ENCODE measurements around the gene XKR8. TPM values are rescaled to one million over a fixed set of nuclear protein-coding genes. Genes with fewer than 3 reads are reported as not detected.
A peak's percentile ranks its signal among the peaks of the same experiment; 100 is the strongest.

The XKR8 gene
- total RNA-seq, 1 donor from 2014 or later: 7.8 TPM

- Mint-ChIP-seq H3K9me3 (ENCODE audit: low read depth) (no peaks in the 10 kb centered on the region), H3K27me3 (ENCODE audit: low read depth) (no peaks in the 10 kb centered on the region), H3K4me1 (ENCODE audit: low read depth) (peaks cover 27% of the 10 kb centered on the region), H3K4me3 (ENCODE audit: unreplicated experiment) (no peak overlapping the region), H3K27ac (ENCODE audit: unreplicated experiment) (no peak overlapping the region), H3K36me3 (ENCODE audit: low read depth) (peaks cover 18% of the 10 kb centered on the region)
- DNase-seq (ENCODE audit: low spot score): no peak
- TF ChIP-seq CTCF (IDR thresholded peaks at IDR 0.05): no peak
Observed at GRCh38 chr1:27967106-27967883, 7.5 kb downstream of the XKR8 start.

GRCh38 chr1:27967884-27968466 is 8.2 kb downstream of the XKR8 start:
- no peak for DNase-seq (ENCODE audit: low spot score)
- Mint-ChIP-seq H3K4me1 (ENCODE audit: low read depth) (peaks cover 30% of the 10 kb centered on the region), H3K9me3 (ENCODE audit: low read depth) (no peaks in the 10 kb centered on the region), H3K36me3 (ENCODE audit: low read depth) (peaks cover 18% of the 10 kb centered on the region), H3K4me3 (ENCODE audit: unreplicated experiment) (no peak overlapping the region), H3K27me3 (ENCODE audit: low read depth) (no peaks in the 10 kb centered on the region), H3K27ac (ENCODE audit: unreplicated experiment) (peak overlapping the region; percentile 55)
- no peak for TF ChIP-seq CTCF (IDR thresholded peaks at IDR 0.05)

- no peak for DNase-seq (ENCODE audit: low spot score)
- TF ChIP-seq CTCF (IDR thresholded peaks at IDR 0.05): no peak
- Mint-ChIP-seq H3K9me3 (ENCODE audit: low read depth) (no peaks in the 10 kb centered on the region), H3K4me3 (ENCODE audit: unreplicated experiment) (no peak overlapping the region), H3K4me1 (ENCODE audit: low read depth) (peaks cover 30% of the 10 kb centered on the region), H3K27ac (ENCODE audit: unreplicated experiment) (peak overlapping the region; percentile 55), H3K27me3 (ENCODE audit: low read depth) (no peaks in the 10 kb centered on the region), H3K36me3 (ENCODE audit: low read depth) (peaks cover 22% of the 10 kb centered on the region)
Observed at GRCh38 chr1:27968692-27969091, 8.9 kb downstream of the XKR8 start.

- H3K27ac Mint-ChIP-seq (ENCODE audit: unreplicated experiment): peak overlapping the region; percentile 63
- TF ChIP-seq CTCF (IDR thresholded peaks at IDR 0.05): no peak
- no peak for DNase-seq (ENCODE audit: low spot score)
- H3K27me3 Mint-ChIP-seq (ENCODE audit: low read depth): no peaks in the 10 kb centered on the region
- H3K36me3 Mint-ChIP-seq (ENCODE audit: low read depth): peaks cover 19% of the 10 kb centered on the region
- H3K4me1 Mint-ChIP-seq (ENCODE audit: low read depth): peaks cover 30% of the 10 kb centered on the region
- no peak overlapping the region for H3K4me3 Mint-ChIP-seq (ENCODE audit: unreplicated experiment)
- no peaks in the 10 kb centered on the region for H3K9me3 Mint-ChIP-seq (ENCODE audit: low read depth)
Observed at GRCh38 chr1:27970401-27970800, 10.6 kb downstream of the XKR8 start.

GRCh38 chr1:27971674-27972073 is 11.9 kb downstream of the XKR8 start:
- no peak for DNase-seq (ENCODE audit: low spot score)
- no peak overlapping the region for H3K4me3 Mint-ChIP-seq (ENCODE audit: unreplicated experiment)
- no peaks in the 10 kb centered on the region for H3K9me3 Mint-ChIP-seq (ENCODE audit: low read depth)
- H3K27ac Mint-ChIP-seq (ENCODE audit: unreplicated experiment): no peak overlapping the region
- peaks cover 30% of the 10 kb centered on the region for H3K4me1 Mint-ChIP-seq (ENCODE audit: low read depth)
- no peak for TF ChIP-seq CTCF (IDR thresholded peaks at IDR 0.05)
- H3K36me3 Mint-ChIP-seq (ENCODE audit: low read depth): peaks cover 16% of the 10 kb centered on the region
- H3K27me3 Mint-ChIP-seq (ENCODE audit: low read depth): no peaks in the 10 kb centered on the region

All from chondrocyte (in vitro differentiated cells).